ENCODE measurements around the gene SSNA1.

SSNA1 gene

GRCh38 chr9:137169896-137170358 is 18.5 kb upstream of the SSNA1 start, which contains the start of gene LRRC26:
Gene LRRC26 (minus strand): TSS chr9:137170051. CDS start chr9:137169943, 108 bp downstream.
- no peak for TF ChIP-seq EZH2 (IDR thresholded peaks at IDR 0.05)
- no peak for TF ChIP-seq POLR2AphosphoS5 (IDR thresholded peaks at IDR 0.05; ENCODE audit: borderline replicate concordance, low read depth, low read length)
- TF ChIP-seq FOXP2 (optimal IDR thresholded peaks at IDR 0.05; ENCODE audit: control extremely low read depth, extremely low read length, insufficient read depth) = no peak
- Histone ChIP-seq H3K9me3 (ENCODE audit: low read depth, low read length) (no peaks in the 10 kb centered on the region), H3K4me3 (peak within 1 kb of the TSS; percentile 22; the same call in 1 of the 2 replicates), H3K27ac (no peak within 1 kb of the TSS), H3K36me3 (ENCODE audit: insufficient read depth, low read length) (no peaks in the 10 kb centered on the region), H3K9ac (ENCODE audit: insufficient read length) (no peak within 1 kb of the TSS)
- no peak for DNase-seq (ENCODE audit: low read depth, low spot score)

- H3K36me3 ChIP-seq (ENCODE audit: insufficient read depth, low read length) = no peaks in the 10 kb centered on the region
- TF ChIP-seq FOXP2 (optimal IDR thresholded peaks at IDR 0.05; ENCODE audit: control extremely low read depth, extremely low read length, insufficient read depth) (no peak), POLR2AphosphoS5 (IDR thresholded peaks at IDR 0.05; ENCODE audit: borderline replicate concordance, low read depth, low read length) (no peak), EZH2 (IDR thresholded peaks at IDR 0.05) (no peak)
- H3K9me3 ChIP-seq (ENCODE audit: low read depth, low read length) = no peaks in the 10 kb centered on the region
- H3K9ac ChIP-seq (ENCODE audit: insufficient read length) = no peak overlapping the region
- no peak overlapping the region for H3K27ac ChIP-seq
- no peak for DNase-seq (ENCODE audit: low read depth, low spot score)
- no peak overlapping the region for H3K4me3 ChIP-seq
Observed at GRCh38 chr9:137170486-137171148, 17.9 kb upstream of the SSNA1 start.

DNA sequence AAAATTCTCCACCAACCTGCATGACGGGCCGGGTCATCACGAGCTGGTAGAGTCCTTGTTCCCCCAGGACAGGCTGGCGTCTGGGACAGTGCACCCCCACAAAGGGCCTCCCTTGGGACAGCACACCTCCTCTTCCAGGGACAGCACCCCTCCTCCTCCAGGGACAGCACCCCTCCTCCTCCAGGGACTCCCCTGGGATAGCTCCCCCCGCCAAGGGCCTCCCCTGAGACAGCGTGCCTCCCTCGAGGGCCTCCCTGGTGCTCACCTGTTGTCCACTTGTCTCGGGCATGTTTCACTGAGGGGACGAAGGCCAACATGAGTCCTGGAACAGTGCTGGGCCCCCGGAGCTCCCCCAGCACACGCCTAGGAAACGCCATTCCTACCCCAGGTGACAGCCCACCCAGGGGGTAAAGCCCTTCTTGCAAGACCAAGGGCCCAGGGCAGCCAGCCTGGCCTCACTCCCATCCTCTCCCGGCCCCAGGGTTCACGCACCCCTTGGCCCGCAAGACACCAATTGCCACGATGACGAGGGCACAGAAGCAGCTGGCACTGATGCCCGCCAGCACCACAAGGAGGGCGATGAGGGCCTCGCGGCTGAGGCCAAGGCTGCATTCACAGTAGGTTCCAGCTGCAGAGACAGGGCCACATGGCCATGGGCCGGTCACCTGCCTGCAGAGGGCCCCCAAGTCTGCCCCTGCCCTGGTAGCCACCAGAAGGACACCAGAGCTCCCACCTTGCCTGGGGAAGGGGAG is 17.2 kb upstream of the SSNA1 start:
- Histone ChIP-seq H3K27ac (no peak overlapping the region), H3K4me3 (no peak overlapping the region), H3K36me3 (ENCODE audit: insufficient read depth, low read length) (no peaks in the 10 kb centered on the region), H3K9ac (ENCODE audit: insufficient read length) (no peak overlapping the region), H3K9me3 (ENCODE audit: low read depth, low read length) (no peaks in the 10 kb centered on the region)
- TF ChIP-seq POLR2AphosphoS5 (IDR thresholded peaks at IDR 0.05; ENCODE audit: borderline replicate concordance, low read depth, low read length) = no peak
- TF ChIP-seq EZH2 (IDR thresholded peaks at IDR 0.05) = no peak
- TF ChIP-seq FOXP2 (optimal IDR thresholded peaks at IDR 0.05; ENCODE audit: control extremely low read depth, extremely low read length, insufficient read depth) = no peak
- no peak for DNase-seq (ENCODE audit: low read depth, low spot score)

DNA sequence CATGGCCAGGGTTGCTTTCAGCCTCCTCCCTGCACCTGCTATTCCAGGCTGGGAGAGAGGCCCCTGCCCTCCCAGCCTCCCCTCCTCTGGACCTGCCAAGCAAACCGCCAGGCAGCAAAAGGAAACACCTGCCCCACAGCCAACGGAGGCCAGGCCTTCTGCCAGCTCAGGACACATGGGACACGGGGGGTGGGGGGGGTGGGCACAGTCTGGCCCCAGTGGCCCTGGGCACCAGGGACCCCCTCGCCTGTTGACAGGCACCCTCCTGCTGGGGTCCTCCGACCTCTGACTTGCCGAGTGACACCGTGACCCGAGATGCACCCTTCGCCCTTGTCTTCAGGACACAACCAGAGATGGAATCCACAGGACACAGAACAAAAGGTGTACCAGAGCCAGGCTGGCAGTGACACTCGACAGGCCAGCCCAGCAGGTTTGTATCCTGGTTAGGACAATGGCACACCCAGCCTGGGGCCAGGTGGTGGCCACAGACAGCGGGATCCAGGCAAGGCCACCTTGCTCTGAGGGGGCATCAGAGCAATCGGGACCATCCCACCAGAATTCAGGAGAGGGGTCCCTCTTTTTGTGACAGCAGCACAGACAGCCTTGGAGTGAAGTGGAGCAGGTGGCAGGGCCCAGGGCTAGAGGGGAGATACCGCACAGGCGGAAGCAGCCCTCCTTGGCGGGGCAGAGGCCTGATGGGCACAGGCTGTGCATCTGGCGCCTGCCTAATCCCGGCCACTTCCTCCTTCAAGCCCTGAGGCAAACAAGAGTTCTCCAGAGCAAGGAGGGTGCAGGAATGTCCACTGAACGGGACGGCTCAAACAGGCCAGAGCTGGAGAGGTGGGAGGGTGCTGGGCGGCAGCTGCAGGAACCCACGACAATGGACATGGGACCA is 15.3 kb upstream of the SSNA1 start:
- DNase-seq (ENCODE audit: low read depth, low spot score) = no peak
- H3K4me3 ChIP-seq = no peak overlapping the region
- no peaks in the 10 kb centered on the region for H3K36me3 ChIP-seq (ENCODE audit: insufficient read depth, low read length)
- no peaks in the 10 kb centered on the region for H3K9me3 ChIP-seq (ENCODE audit: low read depth, low read length)
- H3K9ac ChIP-seq (ENCODE audit: insufficient read length) = no peak overlapping the region
- H3K27ac ChIP-seq = no peak overlapping the region
- TF ChIP-seq FOXP2 (optimal IDR thresholded peaks at IDR 0.05; ENCODE audit: control extremely low read depth, extremely low read length, insufficient read depth) (no peak), EZH2 (IDR thresholded peaks at IDR 0.05) (no peak), POLR2AphosphoS5 (IDR thresholded peaks at IDR 0.05; ENCODE audit: borderline replicate concordance, low read depth, low read length) (no peak)

DNA sequence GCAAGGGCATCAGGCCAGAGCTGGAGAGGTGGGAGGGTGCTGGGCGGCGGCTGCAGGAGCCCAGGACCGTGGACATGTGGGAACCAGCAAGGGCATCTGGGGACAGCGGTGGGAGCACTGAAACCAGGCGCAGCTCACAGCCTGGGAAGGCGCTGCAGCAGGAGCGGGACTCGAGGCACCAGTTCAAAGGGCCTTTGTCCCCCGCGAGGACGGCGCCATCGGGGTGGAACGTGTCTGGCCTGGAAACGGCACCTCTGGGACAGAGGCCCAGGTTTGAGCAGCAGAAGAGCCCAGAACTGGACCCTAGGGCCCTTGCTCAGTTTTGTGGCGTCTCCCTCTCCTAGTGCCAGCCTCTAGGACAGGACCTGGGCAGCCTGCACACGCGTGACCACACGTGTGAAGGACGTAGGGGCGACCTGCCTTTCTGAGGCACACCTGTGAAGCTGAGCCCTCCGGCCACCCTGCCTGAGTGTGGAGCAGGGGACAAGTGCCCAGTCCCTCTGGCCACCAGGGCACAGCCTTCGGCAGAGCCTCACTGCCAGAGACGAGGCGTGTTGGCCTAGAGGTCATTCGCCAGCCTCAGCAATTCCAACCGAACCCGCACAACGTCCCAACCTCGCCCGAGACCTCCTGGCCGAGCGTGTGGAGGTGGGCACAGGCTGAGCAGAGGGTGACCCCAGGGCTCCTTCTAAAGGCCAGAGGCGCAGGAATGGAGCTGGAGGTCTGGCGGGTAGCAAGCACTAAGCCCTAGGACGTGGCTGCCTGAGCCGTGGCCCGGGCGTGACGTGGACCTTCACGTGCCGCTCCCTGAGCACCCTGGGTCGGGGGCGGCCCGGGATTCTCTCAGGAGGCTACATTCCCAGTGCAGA is 14.4 kb upstream of the SSNA1 start:
- no peak for TF ChIP-seq POLR2AphosphoS5 (IDR thresholded peaks at IDR 0.05; ENCODE audit: borderline replicate concordance, low read depth, low read length)
- no peak for TF ChIP-seq EZH2 (IDR thresholded peaks at IDR 0.05)
- no peak for TF ChIP-seq FOXP2 (optimal IDR thresholded peaks at IDR 0.05; ENCODE audit: control extremely low read depth, extremely low read length, insufficient read depth)
- H3K9me3 ChIP-seq (ENCODE audit: low read depth, low read length) = no peaks in the 10 kb centered on the region
- no peak overlapping the region for H3K27ac ChIP-seq
- peak overlapping the region; percentile 58 for H3K4me3 ChIP-seq
- no peaks in the 10 kb centered on the region for H3K36me3 ChIP-seq (ENCODE audit: insufficient read depth, low read length)
- no peak overlapping the region for H3K9ac ChIP-seq (ENCODE audit: insufficient read length)
- DNase-seq (ENCODE audit: low read depth, low spot score) = no peak

DNA sequence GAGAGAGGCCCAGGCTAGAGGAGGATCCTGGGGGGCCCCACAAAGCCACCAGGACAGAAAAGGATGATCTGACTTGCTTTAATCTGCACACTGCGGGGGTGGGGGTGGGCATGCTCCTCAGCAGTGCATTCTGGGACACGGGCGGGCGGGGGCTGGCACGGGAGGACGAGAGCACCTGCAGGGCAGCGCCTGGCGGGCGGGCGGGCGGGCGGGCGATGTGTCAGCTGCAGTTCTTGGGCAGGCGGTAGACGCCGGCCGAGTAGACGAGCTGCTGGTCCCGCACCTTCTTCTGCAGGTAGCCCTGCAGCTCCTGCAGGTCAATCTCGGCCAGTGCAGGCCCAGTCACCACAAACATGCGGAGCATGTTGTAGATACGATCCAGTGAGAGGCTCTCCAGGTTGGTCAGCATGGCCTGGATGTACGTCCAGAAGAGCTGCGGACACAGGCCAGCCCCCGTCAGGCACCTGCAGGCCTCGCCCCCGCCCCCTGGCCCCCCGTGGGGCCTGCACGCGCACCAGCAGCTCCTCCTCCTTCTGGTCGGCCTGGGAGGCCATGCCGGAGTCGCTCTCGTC is 13.7 kb upstream of the SSNA1 start:
- H3K36me3 ChIP-seq (ENCODE audit: insufficient read depth, low read length) = no peaks in the 10 kb centered on the region; the same call in 1 of the 2 replicates
- H3K27ac ChIP-seq = no peak overlapping the region
- DNase-seq (ENCODE audit: low read depth, low spot score) = no peak
- no peak for TF ChIP-seq FOXP2 (optimal IDR thresholded peaks at IDR 0.05; ENCODE audit: control extremely low read depth, extremely low read length, insufficient read depth)
- no peak for TF ChIP-seq POLR2AphosphoS5 (IDR thresholded peaks at IDR 0.05; ENCODE audit: borderline replicate concordance, low read depth, low read length)
- no peak for TF ChIP-seq EZH2 (IDR thresholded peaks at IDR 0.05)
- H3K9me3 ChIP-seq (ENCODE audit: low read depth, low read length) = no peaks in the 10 kb centered on the region
- no peak overlapping the region for H3K9ac ChIP-seq (ENCODE audit: insufficient read length)
- H3K4me3 ChIP-seq = peak overlapping the region; percentile 58

GRCh38 chr9:137175345-137175961 is 13.0 kb upstream of the SSNA1 start:
- TF ChIP-seq EZH2 (IDR thresholded peaks at IDR 0.05) = no peak
- no peak for DNase-seq (ENCODE audit: low read depth, low spot score)

More at GRCh38 chr9:137175345-137175961, 13.0 kb upstream of the SSNA1 start:
- H3K4me3 ChIP-seq = peak overlapping the region; percentile 57; the same call in 1 of the 2 replicates
- H3K27ac ChIP-seq = no peak overlapping the region
- H3K9ac ChIP-seq (ENCODE audit: insufficient read length) = no peak overlapping the region
- H3K36me3 ChIP-seq (ENCODE audit: insufficient read depth, low read length) = no peaks in the 10 kb centered on the region; the same call in 1 of the 2 replicates
- no peaks in the 10 kb centered on the region for H3K9me3 ChIP-seq (ENCODE audit: low read depth, low read length)
